Measurements from ENCODE around the gene SLC25A42.
A peak's percentile ranks its signal among the peaks of the same experiment; 100 is the strongest.

The SLC25A42 gene

DNA sequence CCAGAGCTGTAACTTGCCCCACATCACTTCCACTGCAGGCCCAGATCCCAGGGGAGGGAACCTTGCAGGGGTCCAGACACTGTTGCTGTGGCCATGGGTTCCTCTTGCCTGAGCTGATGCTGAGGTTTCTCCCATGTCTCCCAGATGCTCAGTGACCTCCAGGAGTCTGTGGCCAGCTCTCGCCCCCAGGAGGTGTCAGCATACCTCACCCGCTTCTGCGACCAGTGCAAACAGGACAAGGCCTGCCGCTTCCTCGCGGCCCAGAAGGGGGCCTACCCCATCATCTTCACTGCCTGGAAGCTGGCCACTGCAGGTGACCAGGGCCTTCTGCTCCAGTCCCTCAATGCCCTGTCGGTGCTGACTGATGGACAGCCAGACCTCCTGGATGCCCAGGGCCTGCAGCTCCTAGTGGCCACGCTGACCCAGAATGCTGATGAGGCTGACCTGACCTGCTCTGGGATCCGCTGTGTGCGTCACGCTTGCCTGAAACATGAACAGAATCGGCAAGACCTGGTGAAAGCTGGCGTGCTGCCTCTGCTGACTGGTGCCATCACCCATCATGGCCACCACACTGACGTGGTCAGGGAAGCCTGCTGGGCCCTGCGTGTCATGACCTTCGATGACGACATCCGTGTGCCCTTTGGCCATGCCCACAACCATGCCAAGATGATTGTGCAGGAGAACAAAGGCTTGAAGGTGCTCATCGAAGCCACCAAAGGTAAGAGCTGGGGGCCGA lies 12.1 kb upstream of the SLC25A42 start:
- DNase-seq (ENCODE audit: low read depth, low spot score): no peak

DNA sequence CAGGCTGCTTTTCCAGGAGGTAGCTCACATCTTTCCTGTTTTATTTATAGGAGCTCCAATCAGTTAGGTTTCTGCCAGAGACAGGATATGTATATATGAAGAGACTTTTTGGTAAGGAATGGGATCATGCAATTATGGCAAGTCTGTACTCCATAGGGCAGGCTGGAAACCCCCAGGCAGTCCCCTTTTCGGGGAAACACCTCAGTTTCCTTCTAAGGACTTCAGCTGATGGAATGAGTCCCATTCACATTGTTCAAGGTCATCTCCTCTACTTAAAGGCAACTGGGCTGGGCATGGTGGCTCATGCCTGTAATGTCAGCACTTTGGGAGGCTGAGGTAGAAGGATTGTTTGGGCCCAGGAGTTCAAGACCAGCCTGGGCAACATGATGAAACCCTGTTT lies 10.9 kb upstream of the SLC25A42 start:
- no peak for DNase-seq (ENCODE audit: low read depth, low spot score)

- peak; percentile 72 for DNase-seq (ENCODE audit: low read depth, low spot score)
Measured at GRCh38 chr19:19053508-19054314, 10.1 kb upstream of the SLC25A42 start.

GRCh38 chr19:19054315-19054938 lies 9.4 kb upstream of the SLC25A42 start:
- DNase-seq (ENCODE audit: low read depth, low spot score): no peak

GRCh38 chr19:19054939-19055440 lies 8.8 kb upstream of the SLC25A42 start:
- no peak for DNase-seq (ENCODE audit: low read depth, low spot score)

GRCh38 chr19:19055701-19056100 lies 8.1 kb upstream of the SLC25A42 start:
- no peak for DNase-seq (ENCODE audit: low read depth, low spot score)

DNA sequence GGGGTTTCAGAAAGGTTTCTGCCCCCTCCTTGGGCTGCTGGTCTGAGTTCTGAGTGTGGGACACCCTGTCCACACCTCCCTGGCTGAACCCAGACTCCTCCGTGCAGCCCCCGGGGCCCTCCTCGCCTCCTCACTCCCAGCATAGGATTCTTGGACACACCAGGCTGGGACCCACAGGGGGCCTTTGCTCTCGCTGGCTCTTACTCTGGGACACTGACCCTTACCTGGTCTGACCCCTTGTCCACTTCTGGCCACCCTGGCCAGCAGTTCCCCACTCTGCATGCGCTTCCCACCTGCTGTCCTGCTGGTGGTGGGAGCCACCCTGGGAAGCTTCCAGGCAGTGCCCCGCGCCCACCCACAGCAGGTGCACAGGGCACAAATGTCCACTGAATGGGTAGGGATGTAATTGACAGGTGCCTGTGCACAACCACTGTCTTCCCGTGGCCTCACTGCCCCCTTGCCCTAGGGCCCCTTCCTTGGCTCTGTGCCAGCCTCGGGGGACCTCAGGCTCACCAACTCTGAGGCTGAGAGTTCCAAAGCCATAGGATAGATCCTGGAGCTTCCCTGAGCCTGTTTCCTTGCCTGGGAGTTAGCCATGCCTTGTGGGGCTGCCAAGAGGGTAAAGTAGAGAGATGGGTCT lies 7.0 kb upstream of the SLC25A42 start:
- DNase-seq (ENCODE audit: low read depth, low spot score): no peak

GRCh38 chr19:19057317-19057716 lies 6.5 kb upstream of the SLC25A42 start:
- no peak for DNase-seq (ENCODE audit: low read depth, low spot score)

GRCh38 chr19:19057720-19058119 lies 6.1 kb upstream of the SLC25A42 start:
- no peak for DNase-seq (ENCODE audit: low read depth, low spot score)

- no peak for DNase-seq (ENCODE audit: low read depth, low spot score)
Measured at GRCh38 chr19:19059018-19059836, 4.6 kb upstream of the SLC25A42 start.

GRCh38 chr19:19059837-19060611 lies 3.8 kb upstream of the SLC25A42 start:
- DNase-seq (ENCODE audit: low read depth, low spot score): no peak

- no peak for DNase-seq (ENCODE audit: low read depth, low spot score)
Measured at GRCh38 chr19:19061506-19061905, 2.3 kb upstream of the SLC25A42 start.

DNA sequence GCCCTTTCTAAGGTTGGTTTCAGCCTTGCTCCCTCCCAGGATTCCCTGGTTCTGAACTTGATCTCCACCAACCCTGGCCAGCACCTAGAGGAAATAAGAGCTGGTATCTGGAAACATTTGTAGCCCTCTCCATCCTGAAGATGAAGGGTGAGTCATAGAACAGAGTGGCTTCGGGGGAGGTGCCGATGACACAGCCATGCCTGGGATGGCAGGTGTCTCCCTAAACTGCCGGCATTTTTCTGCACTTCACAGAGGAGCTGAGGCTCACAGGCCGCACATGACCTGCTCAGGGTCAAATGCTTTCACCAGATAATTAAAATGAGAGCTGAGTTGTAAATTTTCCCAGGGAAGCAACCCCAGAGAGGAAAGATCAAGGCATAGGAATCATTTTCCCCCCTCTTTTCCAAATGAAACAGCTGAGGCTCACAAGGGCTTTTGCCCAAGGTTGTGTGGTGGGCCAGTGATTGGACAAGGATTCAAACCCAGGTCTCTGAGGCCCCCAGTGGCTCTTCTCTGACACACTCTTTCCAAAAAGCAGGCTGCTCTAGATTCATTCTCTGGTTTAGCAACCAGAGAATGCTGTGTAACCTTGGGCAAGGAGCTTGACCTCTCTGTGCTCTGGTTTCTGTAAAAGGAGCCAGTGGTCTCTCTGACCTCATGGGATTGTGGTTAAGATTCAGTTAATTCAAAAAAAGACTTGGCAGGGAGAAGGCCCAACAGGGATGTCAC lies 1.2 kb upstream of the SLC25A42 start:
- peak; percentile 35 for DNase-seq (ENCODE audit: low read depth, low spot score)

- DNase-seq (ENCODE audit: low read depth, low spot score): no peak
Measured at GRCh38 chr19:19064098-19064722, 416 bp downstream of the SLC25A42 start.

DNA sequence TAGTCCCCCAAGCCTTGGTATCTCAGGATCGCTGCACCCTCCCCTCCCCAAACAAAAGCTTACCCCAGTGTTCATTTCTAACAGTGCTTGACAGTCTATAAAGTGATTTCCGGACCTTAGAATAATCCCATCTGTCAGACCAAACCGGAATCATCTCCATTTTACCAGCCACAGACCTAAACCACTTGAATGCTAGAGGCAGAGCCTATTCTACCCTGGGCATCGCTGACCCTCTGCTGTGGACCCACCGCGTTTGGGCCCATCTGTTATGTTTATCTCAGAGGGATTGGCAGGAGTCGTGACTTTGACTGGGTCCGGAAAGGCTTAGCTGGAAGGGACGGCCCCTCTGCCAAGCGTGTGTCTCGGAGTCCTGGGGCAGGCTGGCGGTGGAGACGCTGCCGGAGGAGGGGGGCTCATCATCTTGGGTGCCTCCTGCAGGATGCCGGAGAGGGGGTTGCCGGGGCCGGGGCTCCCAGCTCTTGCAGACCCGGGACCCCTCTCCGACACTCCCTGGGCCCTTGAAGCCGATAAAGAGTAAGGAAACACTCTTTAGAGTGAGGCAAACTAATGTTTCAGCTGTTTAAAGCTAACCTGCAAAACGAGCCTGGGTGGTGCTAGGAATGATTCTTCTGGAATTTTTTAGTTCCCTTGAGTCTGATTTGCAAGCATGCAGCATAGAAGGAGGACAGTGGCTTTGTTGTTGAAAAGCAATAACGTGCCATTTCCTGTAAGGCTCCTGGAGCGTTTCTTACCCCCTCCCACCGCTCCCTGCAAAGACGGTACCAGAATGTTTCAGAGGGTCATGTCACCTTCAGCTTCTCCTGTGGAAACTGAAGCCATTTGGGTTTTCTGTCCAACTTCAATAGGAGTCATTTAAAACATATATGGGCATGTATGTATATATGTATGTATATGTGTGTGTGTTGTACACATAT lies 1.3 kb downstream of the SLC25A42 start:
- peak; percentile 29 for DNase-seq (ENCODE audit: low read depth, low spot score)

DNA sequence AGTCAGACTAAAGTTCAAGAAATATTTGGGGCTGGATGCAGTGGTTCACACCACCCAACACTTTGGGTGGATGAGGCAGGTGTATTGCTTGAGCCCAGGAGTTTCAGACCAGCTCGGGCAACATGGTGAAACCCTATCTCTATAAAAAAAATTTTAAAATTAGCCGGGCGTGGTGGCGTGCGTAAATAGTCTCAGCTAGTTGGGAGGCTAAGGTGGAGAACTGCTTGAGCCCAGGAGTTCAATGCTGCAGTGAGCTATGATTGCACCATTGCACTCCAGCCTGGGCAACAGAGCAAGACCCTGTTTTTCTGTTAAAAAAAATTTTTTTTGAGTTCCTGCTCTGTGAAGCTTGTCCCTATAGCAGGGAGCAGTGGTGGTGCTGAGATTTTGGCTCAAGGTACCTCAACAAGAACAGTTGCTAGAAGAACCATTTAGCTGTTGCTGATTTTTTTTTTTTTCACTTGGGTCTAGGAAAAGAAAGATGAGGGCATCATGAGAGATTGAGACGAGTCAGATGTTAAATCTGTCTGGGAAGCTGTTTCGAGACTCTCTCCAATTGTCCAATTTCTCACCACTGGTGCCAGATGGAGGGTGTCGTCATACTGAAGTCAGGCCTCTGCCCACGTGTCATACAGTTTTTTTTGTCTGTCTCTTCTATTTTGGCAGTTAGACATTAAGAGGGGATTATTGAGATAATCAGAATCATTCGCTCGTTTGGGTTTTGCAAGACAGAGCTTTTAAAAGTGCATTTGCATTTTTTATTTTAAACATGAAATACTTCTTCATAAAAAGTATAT lies 3.7 kb downstream of the SLC25A42 start:
- no peak for DNase-seq (ENCODE audit: low read depth, low spot score)

Data from astrocyte of the hippocampus (primary cell).